ENCODE results near the gene RPL4.
"Not testable (repeated sequence)": the region's sequence is repeated elsewhere in the genome, so short reads cannot be mapped to it uniquely, and the experiment has no call there.

The RPL4 gene

GRCh38 chr15:66504563-66505429 lies at the start of gene RPL4, which contains the start of gene ZWILCH:
Gene RPL4, minus strand, starts transcription at chr15:66504855. Its CDS starts 65 bp downstream, at chr15:66504790.
Gene ZWILCH, plus strand, starts transcription at chr15:66505326. Its CDS starts 13 bp downstream, at chr15:66505339.
- peak; percentile 76 for DNase-seq

GRCh38 chr15:66545255-66545654 lies 40.6 kb upstream of the RPL4 start:
- DNase-seq, result no peak

GRCh38 chr15:66542896-66543295 lies 38.2 kb upstream of the RPL4 start:
- no peak for DNase-seq

GRCh38 chr15:66535056-66535455 lies 30.4 kb upstream of the RPL4 start:
- DNase-seq, result no peak

GRCh38 chr15:66524838-66525237 lies 20.2 kb upstream of the RPL4 start:
- DNase-seq, result no peak

GRCh38 chr15:66523926-66524325 lies 19.3 kb upstream of the RPL4 start:
- DNase-seq, result no peak

GRCh38 chr15:66515901-66516322 lies 11.3 kb upstream of the RPL4 start:
- no peak for DNase-seq

- no peak for DNase-seq
Observed at GRCh38 chr15:66514586-66514985, 9.9 kb upstream of the RPL4 start.

GRCh38 chr15:66508293-66508883 lies 3.7 kb upstream of the RPL4 start:
- DNase-seq, result no peak

- DNase-seq, result no peak
Observed at GRCh38 chr15:66505818-66506217, 1.2 kb upstream of the RPL4 start.

- DNase-seq, result no peak
Observed at GRCh38 chr15:66505430-66505811, 766 bp upstream of the RPL4 start.

GRCh38 chr15:66503780-66504562 lies 684 bp downstream of the RPL4 start:
- DNase-seq, result no peak

- DNase-seq, result not testable (repeated sequence)
Observed at GRCh38 chr15:66503041-66503648, 1.5 kb downstream of the RPL4 start.

GRCh38 chr15:66502491-66502890 lies 2.2 kb downstream of the RPL4 start:
- no peak for DNase-seq

- not testable (repeated sequence) for DNase-seq
Observed at GRCh38 chr15:66500346-66500745, 4.3 kb downstream of the RPL4 start.

GRCh38 chr15:66498501-66499386 lies 5.9 kb downstream of the RPL4 start:
- no peak for DNase-seq

GRCh38 chr15:66497502-66498455 lies 6.9 kb downstream of the RPL4 start, which contains the start of gene SNAPC5:
Gene SNAPC5, minus strand, starts transcription at chr15:66497762. Its CDS starts 31 bp downstream, at chr15:66497731.
- DNase-seq, result peak; percentile 98

GRCh38 chr15:66496951-66497501 lies 7.6 kb downstream of the RPL4 start:
- DNase-seq, result no peak

GRCh38 chr15:66494262-66494661 lies 10.4 kb downstream of the RPL4 start:
- no peak for DNase-seq

- no peak for DNase-seq
Observed at GRCh38 chr15:66491846-66492245, 12.8 kb downstream of the RPL4 start.

All from stimulated activated CD4-positive, alpha-beta T cell treated with anti-CD3 and anti-CD28 coated beads, Interleukin-12 subunit alpha, Interleukin-12 subunit beta, amount 100 ng/mL, for 4 hours (primary cell).